Esophagus squamous epithelium (tissue), 5 donors: ENCODE results near the gene ITFG2. TPM values are rescaled to one million over a fixed set of nuclear protein-coding genes. Genes with fewer than 3 reads are reported as not detected.

Experiments used
- DNase-seq: peaks from one replicate; lab custom pipeline; 2025; lab: John Stamatoyannopoulos, UW
- H3K27ac ChIP-seq, 4 donors: fragments of 200-600 bp; sonication (generic); one replicate each; pipeline ENCODE4 v1.5.1; 2016 to 2019; ENCODE audit warnings: mild to moderate bottlenecking in 1 of 4
- H3K27me3 ChIP-seq, 4 donors: fragments of 200-600 bp; sonication (generic); 1 replicate in 3 of 4; 2 replicates in 1 of 4; pipeline versions ENCODE4 v1.5.1 to v1.6.0; 2017 to 2021; ENCODE audit warnings: antibody characterized with exemption in 1 of 4
- H3K36me3 ChIP-seq, 3 donors: fragments of 200-600 bp; sonication (generic); one replicate each; pipeline ENCODE4 v1.5.1; 2016 to 2019
- H3K4me1 ChIP-seq, 3 donors: fragments of 200-600 bp; sonication (generic); one replicate each; pipeline ENCODE4 v1.5.1; 2017 to 2019
- H3K4me3 ChIP-seq, 4 donors: fragments of 200-600 bp; sonication (generic); 1 replicate in 3 of 4; 2 replicates in 1 of 4; pipeline ENCODE4 v1.5.1; 2016 to 2019; ENCODE audit warnings: mild to moderate bottlenecking in 2 of 4, moderate library complexity in 1 of 4
- H3K9me3 ChIP-seq, 3 donors: fragments of 200-600 bp; sonication (generic); one replicate each; pipeline ENCODE4 v1.5.1; 2016 to 2019
- CTCF ChIP-seq, 6 experiments: fragments of 450-650 bp in 4 of 6; fragments of 200-600 bp in 2 of 6; sonication (generic) in 2 of 6; IDR thresholded peaks; one replicate each; pipeline ENCODE4 v1.5.1; 2016 to 2019; ENCODE audit warnings: antibody characterized with exemption in 6 of 6, mild to moderate bottlenecking in 4 of 6, moderate library complexity in 4 of 6
- POLR2A ChIP-seq, 4 donors: fragments of 450-650 bp; IDR thresholded peaks; one replicate each; pipeline ENCODE4 v1.6.1; 2017; ENCODE audit warnings: antibody characterized with exemption in 4 of 4, mild to moderate bottlenecking in 4 of 4, moderate library complexity in 3 of 4
- WGBS, 2 donors: methylation state at CpG; one replicate each; pipeline ENCODE4 v1.1.5; 2018; 5-methylcytosine and 5-hydroxymethylcytosine counted together
- intact Hi-C: fragments of 100-400 bp; cut with DNase I; formaldehyde crosslinking; loops from one replicate; pipeline ENCODE4 v1.15.0; 2022
- total RNA-seq, 4 donors: library from RNA; depleted of rRNA; stranded (reverse); fragments of >200 nt; gene quantifications; one replicate each; pipeline ENCODE4 v1.1.0, GENCODE V29; 2016
- donor health status: DM: yes; HTN: yes; CAD: no.

ITFG2 gene
- total RNA-seq, 4 donors from 2014 or later, result 14.3 to 27.5 (median 15.7) TPM

DNA sequence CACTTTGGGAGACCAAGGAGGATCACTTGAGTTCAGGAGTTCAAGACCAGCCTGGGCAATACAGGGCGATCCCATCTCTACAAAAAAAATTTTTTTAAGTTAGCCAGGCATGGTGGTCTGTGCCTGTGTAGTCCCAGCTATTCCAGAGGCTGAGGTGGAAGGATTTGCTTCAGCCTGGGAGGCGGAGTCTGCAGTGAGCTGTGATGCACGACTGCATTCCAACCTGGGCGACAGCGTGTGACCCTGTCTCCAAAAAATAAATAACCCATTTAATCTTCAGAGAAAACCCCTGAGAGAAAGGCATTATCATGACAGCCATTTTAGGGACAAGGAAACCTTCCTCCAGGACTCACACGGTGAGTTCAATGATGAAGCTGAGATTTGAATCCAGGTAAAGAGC lies 21.4 kb upstream of the ITFG2 start:
- 75 to 80% methylated on average over 6 of the region's 6 CpGs for WGBS, 2 donors

GRCh38 chr12:2792671-2793500 lies 19.6 kb upstream of the ITFG2 start:
- Histone ChIP-seq H3K36me3 (peaks cover 0 to 11% (median 4%) of the 10 kb centered on the region in 3 donors), H3K4me1 (peaks cover 0 to 30% (median 22%) of the 10 kb centered on the region in 3 donors), H3K9me3 (no peaks in the 10 kb centered on the region), H3K27ac (no peak overlapping the region), H3K27me3 (no peaks in the 10 kb centered on the region), H3K4me3 (no peak overlapping the region)
- intact Hi-C loops, result no loop called here
- DNase-seq, result no peak
- TF ChIP-seq POLR2A (IDR thresholded peaks at IDR 0.05) (no peak), CTCF (IDR thresholded peaks at IDR 0.05) (no peak)
- WGBS, 2 donors, result 82 to 86% methylated on average over 25 of the region's 25 CpGs

More for the DNA sequence above, 21.4 kb upstream of the ITFG2 start:
- intact Hi-C loops, result no loop called here
- Histone ChIP-seq H3K4me1 (peaks cover 0 to 12% (median 5%) of the 10 kb centered on the region in 3 donors), H3K36me3 (no peaks in the 10 kb centered on the region), H3K9me3 (no peaks in the 10 kb centered on the region), H3K4me3 (no peak overlapping the region), H3K27me3 (no peaks in the 10 kb centered on the region), H3K27ac (no peak overlapping the region)
- TF ChIP-seq POLR2A (IDR thresholded peaks at IDR 0.05) (no peak), CTCF (IDR thresholded peaks at IDR 0.05) (no peak)
- DNase-seq, result no peak

DNA sequence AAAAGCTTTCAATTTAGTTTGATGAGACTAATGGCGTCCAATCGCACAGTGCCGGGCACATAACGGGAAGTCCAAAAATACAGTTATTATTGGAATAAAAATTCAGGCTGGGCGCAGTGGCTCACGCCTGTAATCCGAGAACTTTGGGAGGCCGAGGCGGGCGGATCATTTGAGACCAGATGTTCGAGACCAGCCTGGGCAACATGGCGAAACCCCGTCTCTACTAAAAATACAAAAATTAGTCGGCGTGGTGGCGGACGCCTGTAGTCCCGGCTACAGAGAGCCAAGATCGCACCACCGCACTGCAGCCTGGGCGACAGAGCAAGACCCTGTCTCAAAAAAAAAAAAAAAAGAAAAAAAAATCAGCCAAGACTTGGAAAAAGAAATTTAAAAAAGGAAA lies 18.9 kb upstream of the ITFG2 start:
- peaks cover 3 to 18% (median 9%) of the 10 kb centered on the region in 3 donors for H3K36me3 ChIP-seq
- intact Hi-C loops, result no loop called here
- no peak overlapping the region for H3K4me3 ChIP-seq
- DNase-seq, result no peak
- H3K27me3 ChIP-seq, result no peaks in the 10 kb centered on the region
- H3K9me3 ChIP-seq, result no peaks in the 10 kb centered on the region
- peaks cover 0 to 37% (median 29%) of the 10 kb centered on the region in 3 donors for H3K4me1 ChIP-seq
- TF ChIP-seq CTCF (IDR thresholded peaks at IDR 0.05) (no peak), POLR2A (IDR thresholded peaks at IDR 0.05) (no peak)
- 95 to 96% methylated on average over 14 to 19 of the region's 21 CpGs for WGBS, 2 donors
- no peak overlapping the region for H3K27ac ChIP-seq

GRCh38 chr12:2794191-2794735 lies 18.2 kb upstream of the ITFG2 start:
- intact Hi-C loops, result no loop called here
- H3K27ac ChIP-seq, result peak overlapping the region; percentile 88 to 95 (median 92)
- no peak for DNase-seq

More at GRCh38 chr12:2794191-2794735, 18.2 kb upstream of the ITFG2 start:
- peaks cover 0 to 44% (median 33%) of the 10 kb centered on the region in 3 donors for H3K4me1 ChIP-seq
- peak overlapping the region; percentile 66 to 96 (median 94) for H3K4me3 ChIP-seq
- TF ChIP-seq CTCF (IDR thresholded peaks at IDR 0.05) (no peak), POLR2A (IDR thresholded peaks at IDR 0.05) (no peak)
- H3K36me3 ChIP-seq, result peaks cover 10 to 25% (median 15%) of the 10 kb centered on the region in 3 donors
- no peaks in the 10 kb centered on the region for H3K9me3 ChIP-seq
- WGBS, 2 donors, result 8 to 21% methylated on average over 15 to 21 of the region's 49 CpGs
- H3K27me3 ChIP-seq, result no peaks in the 10 kb centered on the region
